Stimulated activated CD8-positive, alpha-beta memory T cell treated with anti-CD3 and anti-CD28 coated beads, Interleukin-4, amount 100 ng/mL, for 24 hours (primary cell): ENCODE data around the gene HMOX1.

Experiments used
- DNase-seq: peaks from one replicate; pipeline ENCODE4 v3.0.0-alpha.2; 2020; ENCODE audit warnings: low read depth

The HMOX1 gene, protein sequence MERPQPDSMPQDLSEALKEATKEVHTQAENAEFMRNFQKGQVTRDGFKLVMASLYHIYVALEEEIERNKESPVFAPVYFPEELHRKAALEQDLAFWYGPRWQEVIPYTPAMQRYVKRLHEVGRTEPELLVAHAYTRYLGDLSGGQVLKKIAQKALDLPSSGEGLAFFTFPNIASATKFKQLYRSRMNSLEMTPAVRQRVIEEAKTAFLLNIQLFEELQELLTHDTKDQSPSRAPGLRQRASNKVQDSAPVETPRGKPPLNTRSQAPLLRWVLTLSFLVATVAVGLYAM

DNA sequence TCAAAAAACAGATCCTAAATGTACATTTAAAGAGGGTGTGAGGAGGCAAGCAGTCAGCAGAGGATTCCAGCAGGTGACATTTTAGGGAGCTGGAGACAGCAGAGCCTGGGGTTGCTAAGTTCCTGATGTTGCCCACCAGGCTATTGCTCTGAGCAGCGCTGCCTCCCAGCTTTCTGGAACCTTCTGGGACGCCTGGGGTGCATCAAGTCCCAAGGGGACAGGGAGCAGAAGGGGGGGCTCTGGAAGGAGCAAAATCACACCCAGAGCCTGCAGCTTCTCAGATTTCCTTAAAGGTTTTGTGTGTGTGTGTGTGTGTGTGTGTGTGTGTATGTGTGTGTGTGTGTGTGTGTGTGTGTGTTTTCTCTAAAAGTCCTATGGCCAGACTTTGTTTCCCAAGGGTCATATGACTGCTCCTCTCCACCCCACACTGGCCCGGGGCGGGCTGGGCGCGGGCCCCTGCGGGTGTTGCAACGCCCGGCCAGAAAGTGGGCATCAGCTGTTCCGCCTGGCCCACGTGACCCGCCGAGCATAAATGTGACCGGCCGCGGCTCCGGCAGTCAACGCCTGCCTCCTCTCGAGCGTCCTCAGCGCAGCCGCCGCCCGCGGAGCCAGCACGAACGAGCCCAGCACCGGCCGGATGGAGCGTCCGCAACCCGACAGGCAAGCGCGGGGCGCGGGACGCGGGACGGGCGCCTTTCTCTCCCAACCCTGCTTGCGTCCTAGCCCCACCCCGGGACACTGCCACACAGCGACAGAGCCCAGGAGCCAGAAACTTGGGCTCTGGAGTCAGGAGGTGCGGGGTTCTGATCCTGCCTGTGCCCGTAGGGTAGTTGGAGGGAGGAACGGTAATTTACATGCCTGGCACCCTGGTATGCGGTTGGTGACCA is at the start of gene HMOX1:
HMOX1 (plus strand) TSS at position 560 of the 887 bp plus-strand sequence; CDS start at position 638, 78 bp downstream.
- peak; percentile 31 for DNase-seq

DNA sequence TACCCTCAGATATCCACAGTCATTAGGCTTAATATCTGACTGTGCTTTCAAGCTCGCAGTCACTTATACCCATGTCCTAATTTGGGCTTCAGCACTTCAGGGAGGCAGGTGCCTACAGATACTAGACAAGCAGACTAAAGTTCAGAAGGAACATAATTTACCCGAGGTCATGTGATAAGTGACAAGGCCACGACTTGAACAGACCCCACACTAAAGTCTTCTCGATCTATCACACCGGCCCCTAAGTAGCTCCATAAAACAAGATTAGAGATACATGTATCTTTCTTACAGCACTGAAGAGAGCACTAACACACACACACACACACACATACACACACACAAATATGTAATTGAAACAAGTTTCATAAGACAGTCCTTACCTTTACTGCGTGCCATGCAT is 48.6 kb upstream of the HMOX1 start:
- DNase-seq, result no peak

DNA sequence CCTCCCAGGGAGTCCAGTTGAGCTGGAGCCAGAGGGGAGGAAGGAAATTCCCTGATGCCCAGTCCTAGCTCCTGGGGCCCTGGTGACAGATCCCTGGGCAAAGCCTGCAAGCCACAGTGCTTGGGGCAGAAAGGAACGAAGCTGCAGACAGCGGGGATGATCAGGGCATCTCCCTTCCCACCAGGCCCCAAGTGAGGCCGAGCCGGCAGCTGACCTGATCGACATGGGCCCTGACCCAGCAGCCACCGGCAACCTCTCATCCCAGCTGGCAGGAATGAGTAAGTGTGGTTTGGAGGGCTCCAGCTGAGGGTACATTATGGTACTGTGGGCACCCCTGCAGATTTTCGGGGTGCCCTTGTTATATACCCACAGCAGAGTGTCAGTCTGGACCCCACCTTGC is 47.7 kb upstream of the HMOX1 start:
- no peak for DNase-seq

DNA sequence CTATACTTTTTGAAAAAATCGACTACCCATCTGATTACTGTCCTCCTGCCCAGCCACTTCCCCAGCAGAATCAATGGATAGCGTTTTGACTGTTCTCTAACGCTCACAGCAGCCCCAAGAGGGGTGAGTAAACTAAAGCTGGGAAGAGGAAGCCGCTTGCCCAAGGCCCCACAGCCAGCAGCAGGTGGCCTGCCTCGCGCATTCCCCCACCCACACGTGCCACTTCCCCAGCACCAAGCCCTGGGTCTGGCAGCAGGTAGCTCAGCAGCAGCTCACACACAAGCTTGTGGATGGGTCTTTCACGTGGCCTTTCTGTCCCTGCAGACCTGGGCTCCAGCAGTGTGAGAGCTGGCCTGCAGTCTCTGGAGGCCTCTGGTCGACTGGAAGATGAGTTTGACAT is 46.9 kb upstream of the HMOX1 start:
- no peak for DNase-seq

DNA sequence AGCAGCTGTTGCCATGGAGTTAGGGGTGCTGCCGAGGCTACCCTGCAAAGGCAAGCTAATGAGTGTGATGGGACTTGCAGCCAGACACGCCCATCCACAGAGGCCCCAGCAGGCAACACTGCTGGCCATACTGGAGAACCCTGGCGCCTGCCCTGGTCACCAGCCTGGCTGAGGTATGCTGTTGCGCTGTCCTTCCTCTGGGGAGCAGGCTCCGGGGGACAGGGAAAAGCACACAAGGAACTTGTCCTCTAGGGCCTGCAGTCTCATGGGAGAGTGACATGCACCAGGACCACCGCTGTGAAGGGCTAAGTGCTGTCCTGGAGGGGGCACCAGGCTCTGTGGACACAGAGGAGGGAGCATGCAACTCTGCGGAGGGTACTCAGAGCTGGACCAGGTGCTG is 45.4 kb upstream of the HMOX1 start:
- DNase-seq, result no peak

DNA sequence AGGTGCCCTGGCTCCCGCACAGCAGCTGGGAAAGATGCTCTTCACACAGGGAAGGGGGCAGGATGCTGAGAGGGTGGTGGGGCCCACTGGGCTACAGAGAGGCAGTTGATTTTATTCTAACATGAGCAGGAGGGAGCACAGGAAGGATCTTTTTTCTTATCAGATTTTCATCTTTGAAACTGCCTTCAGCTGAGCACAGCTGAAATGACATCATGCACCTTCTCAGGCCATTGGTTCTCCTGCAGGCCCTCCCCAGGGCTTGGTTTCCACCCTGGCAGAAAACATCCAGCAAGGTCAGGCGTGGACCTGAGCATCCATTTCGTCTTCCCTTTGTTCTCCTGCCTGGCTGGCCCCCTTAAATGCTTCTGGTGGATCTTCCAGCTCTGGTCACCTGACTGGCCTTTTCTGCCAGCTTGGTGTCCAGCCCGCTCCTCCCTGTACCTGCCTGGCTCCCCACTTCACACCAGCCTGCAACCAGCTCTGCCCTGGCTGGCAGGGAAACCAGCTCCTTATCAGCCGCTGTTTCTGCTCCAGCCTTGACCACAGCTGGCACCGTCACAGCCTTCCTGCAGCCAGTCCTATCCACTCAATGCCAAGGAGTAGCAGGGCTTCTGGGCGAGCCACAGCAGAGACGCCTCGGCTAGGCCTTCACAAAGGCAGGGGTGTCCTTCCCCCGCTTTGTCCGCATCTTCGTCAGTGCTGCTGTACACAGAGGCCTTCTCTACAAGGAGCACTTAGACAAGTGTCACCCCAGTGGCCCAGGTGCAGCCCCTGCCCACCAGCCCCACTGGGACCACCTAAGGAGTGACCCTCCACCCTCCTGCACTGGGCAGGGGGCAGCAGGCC is 44.7 kb upstream of the HMOX1 start:
- DNase-seq, result no peak

DNA sequence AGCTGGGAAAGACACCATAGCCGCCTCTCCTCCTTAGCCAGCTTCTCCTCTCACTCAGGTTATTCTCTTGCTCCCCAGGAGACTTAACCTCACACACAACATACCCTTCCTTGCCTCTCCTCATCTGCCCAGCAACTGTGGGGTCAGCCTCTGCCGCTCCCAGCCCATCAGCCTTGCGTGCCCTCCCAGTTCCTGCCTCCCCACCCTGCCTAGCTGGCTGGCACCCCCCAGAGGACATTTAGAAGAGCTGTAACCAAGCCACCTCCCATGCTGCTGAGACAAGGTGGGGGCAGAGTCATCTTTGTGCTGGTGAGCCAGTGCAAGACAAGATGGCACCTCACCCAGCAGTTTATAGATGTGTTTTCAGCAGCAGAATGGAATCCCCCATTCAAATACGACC is 43.0 kb upstream of the HMOX1 start:
- no peak for DNase-seq

DNA sequence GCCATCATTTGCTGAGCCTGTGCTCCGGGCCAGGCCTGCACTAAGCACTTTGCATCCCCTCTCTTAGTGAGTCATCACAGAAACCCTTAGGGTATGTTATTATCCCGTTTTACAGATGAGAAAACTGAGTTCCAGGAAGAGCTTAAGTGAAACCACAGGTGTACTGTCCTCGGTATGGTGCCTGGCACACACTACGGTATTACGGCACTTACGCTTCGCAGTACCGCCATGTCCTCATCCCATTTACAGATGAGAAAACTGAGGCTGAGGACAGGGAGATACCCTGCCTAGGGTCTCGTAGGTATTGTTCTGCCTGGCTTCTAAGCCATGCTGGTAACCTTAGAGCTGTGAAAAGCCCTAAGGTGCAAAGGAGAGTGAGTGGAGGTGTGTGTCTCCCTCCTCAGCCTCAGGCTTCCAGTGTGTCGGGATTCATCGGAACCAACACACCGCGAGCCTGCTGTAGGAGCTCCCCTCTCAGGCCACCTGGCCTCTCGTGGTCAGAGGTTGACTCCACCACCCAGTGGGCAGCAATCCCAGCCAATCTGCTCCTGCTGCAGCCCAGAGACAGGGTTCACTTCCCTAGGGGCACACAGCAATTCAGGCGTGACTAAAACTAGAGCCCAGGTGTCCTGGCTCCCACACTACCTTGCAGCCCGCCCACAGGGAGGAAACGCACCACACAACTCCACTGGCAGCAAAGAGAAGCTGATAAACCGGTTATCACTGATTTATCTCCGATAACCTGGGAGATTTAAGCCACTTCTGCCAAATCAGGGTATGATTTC is 39.6 kb upstream of the HMOX1 start:
- DNase-seq, result no peak

DNA sequence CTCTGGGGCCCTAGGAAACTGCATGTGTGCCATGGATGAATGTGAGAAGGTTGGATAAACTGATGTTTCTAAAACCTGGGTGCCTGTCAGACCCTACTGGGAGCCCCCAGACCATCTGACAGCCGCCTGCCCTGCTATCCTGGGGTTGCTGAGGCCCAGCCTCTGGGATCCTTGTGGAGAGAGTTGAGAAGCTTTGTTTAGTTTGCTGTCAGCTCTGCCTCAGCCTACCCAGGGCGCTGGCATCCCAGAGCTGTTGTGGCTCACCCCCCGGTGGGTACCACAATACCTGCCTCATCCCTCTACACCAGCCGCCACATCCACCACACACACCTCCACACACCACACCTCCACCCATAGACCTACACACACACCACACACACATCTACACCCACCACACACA is 38.5 kb upstream of the HMOX1 start:
- DNase-seq, result no peak

DNA sequence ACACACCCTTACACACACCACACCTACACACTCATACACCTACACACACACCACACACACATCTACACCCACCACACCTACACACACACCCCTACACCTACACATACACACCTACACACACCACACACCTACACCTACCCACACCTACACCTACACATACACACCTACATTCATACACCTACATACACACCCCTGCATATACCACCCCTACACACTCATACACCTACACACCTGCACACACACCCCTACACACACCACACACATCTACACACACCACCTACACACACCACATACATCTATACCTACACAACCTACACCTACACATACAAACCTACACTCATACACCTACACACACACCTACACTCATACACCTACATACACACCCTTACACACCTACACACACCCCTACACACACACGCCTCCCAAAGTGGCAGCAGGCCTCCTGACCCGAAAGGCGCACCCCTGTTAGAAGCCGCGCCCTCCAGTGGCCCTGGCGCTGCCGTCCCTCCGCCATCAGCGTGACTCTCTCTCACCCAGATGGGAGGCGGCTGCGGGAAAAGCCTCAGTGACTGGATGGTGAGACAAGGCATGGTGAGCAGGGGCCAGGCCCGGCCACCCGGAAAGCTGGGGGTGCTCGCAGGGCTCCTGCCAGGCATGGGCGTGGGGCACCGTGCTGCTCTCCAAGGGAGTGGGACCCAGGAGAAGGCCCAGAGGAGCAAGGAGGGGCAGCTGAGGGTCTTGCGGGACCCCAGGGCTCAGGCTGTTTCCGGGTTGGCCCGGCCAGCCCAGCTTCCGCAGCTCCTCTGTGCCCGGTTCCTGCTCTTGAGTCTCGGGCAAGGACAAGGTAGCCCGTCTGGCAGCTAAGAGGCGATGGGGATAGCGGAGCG is 37.0 kb upstream of the HMOX1 start:
- no peak for DNase-seq

DNA sequence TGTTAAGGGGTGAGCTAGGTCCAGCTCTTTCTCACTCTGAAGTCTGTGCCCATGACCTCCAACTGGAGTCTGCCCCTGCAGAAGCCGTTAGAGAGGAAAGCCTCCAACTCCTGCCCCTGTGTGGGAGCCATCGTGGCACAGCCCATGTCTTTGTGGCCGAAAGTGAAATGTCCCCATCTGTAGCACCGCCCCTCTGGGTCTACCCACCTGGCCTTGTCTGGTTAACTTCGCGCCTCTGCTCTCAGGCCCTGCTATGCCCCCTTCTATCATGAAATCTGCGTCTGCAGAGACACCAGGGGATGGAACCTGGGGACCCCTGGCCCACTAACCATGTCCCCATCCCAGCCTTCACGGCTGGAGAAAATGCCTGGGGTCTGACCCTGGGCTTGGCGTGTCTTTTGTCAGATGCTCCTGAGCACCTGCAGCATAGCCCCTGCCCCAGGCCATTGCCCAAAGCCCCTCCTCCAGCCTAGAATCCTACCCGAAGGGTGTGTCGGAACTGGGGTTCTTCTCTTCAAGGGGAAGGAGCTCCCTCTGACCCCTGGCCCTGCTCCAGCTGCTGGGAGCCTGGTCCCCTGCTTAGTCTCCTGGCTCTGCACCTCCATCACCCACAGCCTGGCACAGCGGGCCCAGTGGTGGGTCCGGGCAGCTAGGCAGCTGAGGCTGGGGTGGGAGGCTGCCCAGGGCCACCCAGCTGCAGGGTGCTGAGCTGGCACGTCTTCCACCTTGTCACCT is 35.8 kb upstream of the HMOX1 start:
- no peak for DNase-seq

DNA sequence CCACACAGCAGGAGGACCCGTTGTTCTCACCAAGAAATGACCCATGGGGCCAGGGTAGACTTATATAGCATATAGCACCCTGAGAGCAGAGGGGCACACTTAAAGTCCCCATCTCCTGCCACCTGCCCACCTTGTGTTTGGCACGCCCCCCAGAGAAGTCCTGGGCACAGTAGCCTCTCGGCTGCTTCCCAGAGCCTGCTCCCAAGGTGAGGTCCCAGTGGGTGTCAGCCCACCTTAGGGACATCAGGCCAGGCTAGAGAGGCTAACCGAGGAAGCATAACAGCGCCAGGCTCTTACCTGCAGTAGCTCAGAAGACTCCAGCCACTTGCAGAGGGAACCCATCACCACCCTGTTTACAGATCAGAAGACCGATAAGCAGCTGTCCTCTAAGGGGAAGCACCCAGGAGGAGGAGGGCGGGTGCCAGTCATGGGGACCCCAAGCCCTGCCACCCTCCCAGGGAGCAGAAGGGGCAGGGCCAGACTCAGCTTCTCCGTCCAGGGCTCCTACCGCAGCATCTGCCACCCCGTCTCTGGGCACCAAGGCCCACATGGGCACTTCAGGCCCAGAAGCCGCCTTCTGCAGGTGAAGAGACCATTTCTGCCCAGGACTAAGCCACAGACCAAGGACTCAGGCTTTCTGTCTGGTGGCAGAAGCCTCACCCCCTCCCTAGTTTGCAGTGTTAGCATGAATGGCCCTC is 34.9 kb upstream of the HMOX1 start:
- DNase-seq, result no peak

DNA sequence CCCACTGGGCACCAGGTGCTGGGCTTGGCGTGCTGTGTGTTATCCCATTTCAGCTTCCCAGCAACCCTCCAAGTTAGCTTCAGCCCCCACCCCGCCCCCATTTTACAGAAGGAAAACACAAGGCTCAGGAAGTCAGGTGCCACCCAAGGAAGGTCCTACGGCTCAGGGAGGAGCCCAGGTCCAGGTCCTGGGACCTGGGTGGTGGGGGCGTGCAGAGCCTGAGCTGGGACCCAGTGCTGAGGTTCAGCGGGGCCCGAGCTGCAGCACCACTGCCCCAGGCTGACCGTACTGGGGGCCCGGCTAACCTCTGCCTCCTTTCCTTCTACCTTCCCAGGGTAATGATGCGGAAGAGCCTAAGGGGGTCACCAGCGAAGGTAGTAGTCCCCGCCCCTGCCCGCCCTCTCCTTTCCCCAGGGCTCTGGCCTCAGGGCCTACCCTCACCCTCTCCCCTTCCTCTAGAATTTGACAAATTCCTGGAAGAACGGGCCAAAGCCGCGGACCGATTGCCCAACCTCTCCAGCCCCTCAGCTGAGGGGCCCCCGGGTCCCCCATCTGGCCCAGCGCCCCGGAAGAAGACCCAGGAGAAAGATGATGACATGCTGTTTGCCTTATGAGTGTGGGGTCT is 34.2 kb upstream of the HMOX1 start:
- DNase-seq, result no peak

DNA sequence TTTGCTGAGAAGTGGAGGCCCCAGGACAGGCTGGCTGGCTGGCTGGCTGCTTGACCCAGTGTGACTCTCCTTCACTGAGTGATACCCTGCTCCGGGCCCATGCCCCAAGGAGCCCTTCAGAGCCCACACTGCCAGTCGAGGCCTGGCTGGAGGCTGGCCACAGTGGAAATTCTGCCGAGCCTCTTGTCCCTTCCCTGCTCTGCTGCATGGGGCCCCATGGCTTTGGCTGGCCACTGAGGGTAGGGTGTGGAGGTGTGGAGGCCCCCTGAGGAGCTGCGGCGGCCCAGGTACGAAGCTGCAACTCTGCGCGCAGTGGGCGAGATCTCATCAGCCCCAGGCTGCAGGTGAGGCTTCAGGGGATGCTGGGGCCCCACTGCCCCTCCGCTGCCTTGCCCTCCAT is 33.4 kb upstream of the HMOX1 start:
- DNase-seq, result no peak

DNA sequence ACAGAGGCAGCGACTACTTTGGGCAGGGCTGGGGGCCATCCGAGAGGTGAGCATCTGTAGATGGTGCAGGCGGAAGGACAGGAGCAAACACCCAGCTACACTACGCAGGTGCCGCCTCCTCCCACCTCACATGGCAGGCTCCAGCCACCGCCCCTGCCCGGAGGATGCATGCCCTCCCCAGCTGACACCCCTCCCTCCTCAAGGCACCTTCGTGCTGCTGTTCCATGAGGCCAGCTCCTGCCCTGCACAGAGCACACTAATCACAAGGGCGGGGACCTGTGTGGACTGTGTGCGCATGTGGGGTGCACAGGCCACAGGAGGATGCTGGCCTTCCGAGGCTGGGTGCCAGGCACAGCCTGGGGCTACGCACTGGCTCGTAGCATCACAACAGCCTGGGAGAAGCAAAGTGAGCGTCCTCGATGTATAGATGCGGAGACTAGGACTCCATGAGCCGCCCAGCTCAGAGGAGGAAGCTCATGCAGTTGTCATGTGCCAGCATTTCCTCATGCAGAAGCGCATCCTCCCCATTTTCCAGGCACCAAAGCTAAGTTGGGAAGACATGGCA is 32.8 kb upstream of the HMOX1 start:
- no peak for DNase-seq

DNA sequence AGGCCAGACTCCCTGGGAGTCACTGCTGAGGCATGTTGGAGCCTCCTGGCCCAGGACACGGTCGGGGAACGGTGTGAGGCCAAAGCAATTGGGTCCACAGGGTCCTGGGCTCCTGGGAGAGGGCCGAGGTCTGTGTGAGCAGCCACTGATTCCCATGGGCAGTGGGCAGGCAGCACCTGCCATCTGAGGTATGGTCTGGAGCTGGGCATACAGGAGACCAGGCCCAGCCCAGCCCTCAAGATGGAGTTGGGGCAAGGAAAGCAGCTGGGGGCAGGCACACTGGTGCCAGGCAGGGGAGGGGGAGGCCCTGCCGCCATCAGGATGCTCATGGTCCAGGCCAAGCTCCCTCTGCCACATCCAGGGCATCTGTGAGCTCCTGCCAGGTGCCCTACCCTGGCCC is 32.2 kb upstream of the HMOX1 start:
- DNase-seq, result no peak

DNA sequence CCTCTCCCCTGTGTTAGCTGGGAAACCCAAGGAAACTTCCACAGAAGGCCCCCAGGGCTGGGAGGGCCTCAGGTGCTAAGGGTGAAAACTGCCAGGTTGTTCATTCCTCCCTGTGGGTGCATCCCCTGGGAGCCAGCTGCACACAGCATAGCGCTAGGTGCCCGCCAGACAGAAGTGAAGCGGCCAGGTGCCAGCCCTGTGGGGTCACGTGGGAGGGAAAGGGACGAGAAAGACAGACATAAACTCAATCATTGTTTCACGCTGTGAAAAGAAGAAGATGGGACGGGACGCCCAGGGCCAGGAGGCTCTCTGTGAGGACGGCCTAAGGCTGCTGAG is 31.6 kb upstream of the HMOX1 start:
- no peak for DNase-seq

DNA sequence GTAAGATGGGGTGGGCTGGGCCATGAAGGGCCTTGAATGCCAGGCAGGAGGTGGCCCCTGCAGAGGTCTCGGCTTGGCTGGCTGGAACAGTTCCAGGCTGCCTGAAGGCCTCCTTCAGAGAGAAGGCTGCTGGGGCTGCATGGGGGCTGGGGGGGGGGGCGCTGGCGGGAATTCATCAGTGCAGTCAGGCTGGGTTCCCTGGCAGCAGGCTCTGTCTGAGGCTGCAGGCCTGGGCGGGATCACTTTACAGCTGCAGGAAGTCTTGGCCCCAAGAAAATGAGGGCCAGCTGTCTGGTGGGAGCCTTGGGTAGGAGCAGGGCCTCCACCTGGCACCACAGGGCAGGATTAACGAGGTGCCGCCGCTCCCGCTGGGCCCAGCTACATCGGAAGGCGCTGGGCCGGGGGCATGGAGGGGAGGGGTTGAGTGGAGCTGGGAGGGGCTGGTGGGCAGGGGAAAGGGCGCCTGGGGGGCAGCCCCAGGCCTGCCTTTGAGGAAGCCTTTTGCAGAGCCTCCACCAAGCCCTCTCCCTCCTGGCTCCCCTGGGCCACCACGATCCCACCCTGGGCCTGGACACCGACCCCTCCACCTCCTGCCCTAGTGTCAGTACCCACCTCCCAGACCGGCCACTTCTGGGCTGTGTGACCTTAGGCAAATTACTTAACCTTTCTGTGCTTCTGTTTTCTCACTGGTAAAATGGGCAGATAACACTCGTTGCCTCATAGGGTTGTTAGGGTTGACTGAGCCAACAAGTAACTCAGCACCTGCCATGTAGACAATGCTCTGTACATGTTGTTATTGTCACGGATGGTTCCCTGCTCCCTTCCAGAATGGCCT is 31.0 kb upstream of the HMOX1 start:
- DNase-seq, result no peak
